Type B pancreatic cell (in vitro differentiated cells): ENCODE results near the gene TAF1B. TPM values are rescaled to one million over a fixed set of nuclear protein-coding genes. Genes with fewer than 3 reads are reported as not detected.

ENCODE experiments used
- DNase-seq: peaks from one replicate; pipeline ENCODE4 v3.0.0; 2021; ENCODE audit warnings: mixed read lengths; ENCODE audit not compliant: unreplicated experiment; ENCODE audit errors: extremely low spot score
- H3K27ac Mint-ChIP-seq: 2 replicates; pipeline ENCODE4 v1.8.0; 2021; ENCODE audit warnings: mild to moderate bottlenecking, mixed read lengths
- H3K27me3 Mint-ChIP-seq: 2 replicates; pipeline ENCODE4 v1.8.0; 2021; ENCODE audit warnings: mixed read lengths
- H3K36me3 Mint-ChIP-seq: 2 replicates; pipeline ENCODE4 v1.8.0; 2021; ENCODE audit warnings: mixed read lengths
- H3K4me1 Mint-ChIP-seq: one replicate; pipeline ENCODE4 v1.8.0; 2021; ENCODE audit warnings: mixed read lengths; ENCODE audit not compliant: unreplicated experiment
- H3K4me3 Mint-ChIP-seq: 2 replicates; pipeline ENCODE4 v1.8.0; 2021; ENCODE audit warnings: mild to moderate bottlenecking, mixed read lengths
- H3K9me3 Mint-ChIP-seq: 2 replicates; pipeline ENCODE4 v1.8.0; 2021; ENCODE audit warnings: mixed read lengths
- total RNA-seq: library from RNA; stranded (reverse); gene quantifications from 2 replicates; pipeline ENCODE4 v1.2.1, GENCODE V29; 2021; ENCODE audit warnings: low replicate concordance
- TF ChIP-seq, protein P1 (sequence below): fragments of 200-600 bp; sonication (generic); conservative IDR thresholded peaks from 2 replicates; pipeline ENCODE4 v1.5.0; 2021; ENCODE audit warnings: antibody characterized with exemption, mild to moderate bottlenecking

The TAF1B gene
- total RNA-seq, 1 donor from 2014 or later, result 34.1 TPM

DNA sequence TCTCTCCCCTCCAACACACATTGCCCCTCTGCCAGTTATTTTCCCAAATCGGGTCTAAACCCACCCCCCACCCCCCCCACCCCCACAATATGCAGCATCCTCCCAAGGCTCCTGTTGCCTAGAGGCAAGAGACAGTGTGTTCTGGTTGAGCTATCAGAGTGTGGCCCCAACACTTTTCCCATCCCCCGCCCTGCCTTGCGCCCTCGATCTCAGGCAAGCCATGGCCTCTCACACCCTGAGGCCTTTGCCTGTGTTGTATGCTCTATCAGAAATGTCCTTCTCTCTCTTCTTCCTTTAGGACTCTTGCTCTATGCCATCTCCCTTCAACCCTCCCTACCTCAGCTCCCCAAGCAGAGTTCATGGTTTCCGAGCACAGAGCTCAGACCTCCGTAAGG, 98.7 kb downstream of the TAF1B start:
- Mint-ChIP-seq H3K36me3 (no peaks in the 10 kb centered on the region), H3K4me1 (peaks cover 36% of the 10 kb centered on the region), H3K27ac (peak overlapping the region; percentile 94), H3K4me3 (peak overlapping the region; percentile 76), H3K9me3 (no peaks in the 10 kb centered on the region), H3K27me3 (peaks cover 8% of the 10 kb centered on the region)
- DNase-seq, result no peak
- TF ChIP-seq, protein P1, sequence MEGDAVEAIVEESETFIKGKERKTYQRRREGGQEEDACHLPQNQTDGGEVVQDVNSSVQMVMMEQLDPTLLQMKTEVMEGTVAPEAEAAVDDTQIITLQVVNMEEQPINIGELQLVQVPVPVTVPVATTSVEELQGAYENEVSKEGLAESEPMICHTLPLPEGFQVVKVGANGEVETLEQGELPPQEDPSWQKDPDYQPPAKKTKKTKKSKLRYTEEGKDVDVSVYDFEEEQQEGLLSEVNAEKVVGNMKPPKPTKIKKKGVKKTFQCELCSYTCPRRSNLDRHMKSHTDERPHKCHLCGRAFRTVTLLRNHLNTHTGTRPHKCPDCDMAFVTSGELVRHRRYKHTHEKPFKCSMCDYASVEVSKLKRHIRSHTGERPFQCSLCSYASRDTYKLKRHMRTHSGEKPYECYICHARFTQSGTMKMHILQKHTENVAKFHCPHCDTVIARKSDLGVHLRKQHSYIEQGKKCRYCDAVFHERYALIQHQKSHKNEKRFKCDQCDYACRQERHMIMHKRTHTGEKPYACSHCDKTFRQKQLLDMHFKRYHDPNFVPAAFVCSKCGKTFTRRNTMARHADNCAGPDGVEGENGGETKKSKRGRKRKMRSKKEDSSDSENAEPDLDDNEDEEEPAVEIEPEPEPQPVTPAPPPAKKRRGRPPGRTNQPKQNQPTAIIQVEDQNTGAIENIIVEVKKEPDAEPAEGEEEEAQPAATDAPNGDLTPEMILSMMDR, result no peak

DNA sequence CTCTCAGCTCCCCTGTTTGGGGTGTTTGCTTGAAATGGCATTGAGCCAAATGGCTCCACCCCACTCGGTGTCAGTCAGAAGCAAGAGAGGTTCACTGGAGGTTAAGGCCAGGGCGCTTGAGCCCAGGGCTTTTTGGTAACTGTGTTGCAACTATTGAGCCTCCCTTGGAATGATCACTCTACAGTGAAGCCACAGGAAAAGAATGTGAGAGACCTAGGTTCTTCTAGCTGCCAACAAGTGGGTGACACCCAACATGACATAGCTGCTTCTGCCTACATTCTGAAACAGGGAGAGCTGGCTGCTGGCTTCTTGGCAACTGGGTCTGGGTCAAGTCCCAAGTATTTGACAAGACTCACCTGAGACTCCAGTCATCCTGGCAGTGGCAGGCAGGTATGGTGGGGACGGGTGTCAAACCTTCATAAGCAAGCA, 101.1 kb downstream of the TAF1B start:
- peaks cover 16% of the 10 kb centered on the region for H3K27me3 Mint-ChIP-seq
- H3K4me3 Mint-ChIP-seq, result peak overlapping the region; percentile 51
- peak overlapping the region; percentile 93 for H3K27ac Mint-ChIP-seq

DNA sequence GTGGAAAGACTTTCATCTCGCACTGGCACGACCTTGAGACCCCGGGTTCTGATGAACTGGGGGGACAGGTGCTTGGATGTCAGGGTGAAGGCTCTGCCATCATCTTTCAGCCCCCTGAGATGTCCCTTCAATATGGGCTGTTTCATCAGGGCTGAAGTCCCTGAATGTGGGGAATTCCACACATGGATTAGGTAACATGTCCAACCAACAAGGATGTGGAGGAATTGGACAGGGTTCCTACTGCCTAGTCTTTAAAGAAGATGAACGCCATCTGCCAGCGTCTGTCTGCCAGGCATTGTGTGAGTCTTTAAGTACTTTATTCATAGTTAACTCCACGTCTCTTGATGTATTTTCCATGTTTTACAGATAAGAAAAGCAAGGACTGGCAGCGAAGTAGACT, 102.3 kb downstream of the TAF1B start:
- Mint-ChIP-seq H3K27ac (peak overlapping the region; percentile 93), H3K4me3 (no peak overlapping the region), H3K36me3 (no peaks in the 10 kb centered on the region), H3K27me3 (peaks cover 26% of the 10 kb centered on the region), H3K9me3 (no peaks in the 10 kb centered on the region), H3K4me1 (peaks cover 32% of the 10 kb centered on the region)
- TF ChIP-seq, protein P1, result no peak
- DNase-seq, result no peak

More for the DNA sequence above, 101.1 kb downstream of the TAF1B start:
- Mint-ChIP-seq H3K9me3 (no peaks in the 10 kb centered on the region), H3K36me3 (no peaks in the 10 kb centered on the region), H3K4me1 (peaks cover 40% of the 10 kb centered on the region)
- DNase-seq, result no peak
- TF ChIP-seq, protein P1, result no peak

DNA sequence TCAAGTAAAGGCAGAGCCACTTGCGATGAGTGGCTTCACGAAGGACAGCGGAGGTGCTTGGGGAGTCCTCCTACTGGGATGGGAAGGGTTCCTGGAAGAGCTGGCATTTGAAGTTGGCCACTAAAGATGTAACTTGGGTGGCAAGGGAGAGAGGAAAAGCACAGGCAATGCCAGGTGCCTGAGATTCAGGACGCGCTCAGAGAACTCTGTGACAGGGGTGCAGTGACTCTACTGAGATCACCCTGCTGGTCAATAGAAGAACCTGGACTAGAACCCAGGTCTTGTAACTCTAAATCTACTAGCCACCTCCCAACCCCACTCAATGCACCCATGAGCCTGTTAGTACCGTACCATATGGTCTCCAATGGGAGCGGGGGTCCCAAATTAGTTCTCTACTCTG, 102.8 kb downstream of the TAF1B start:
- H3K27me3 Mint-ChIP-seq, result peaks cover 27% of the 10 kb centered on the region
- H3K9me3 Mint-ChIP-seq, result no peaks in the 10 kb centered on the region
- H3K4me3 Mint-ChIP-seq, result no peak overlapping the region
- no peak for DNase-seq
- TF ChIP-seq, protein P1, result no peak
- H3K27ac Mint-ChIP-seq, result no peak overlapping the region
- no peaks in the 10 kb centered on the region for H3K36me3 Mint-ChIP-seq
- peaks cover 27% of the 10 kb centered on the region for H3K4me1 Mint-ChIP-seq

DNA sequence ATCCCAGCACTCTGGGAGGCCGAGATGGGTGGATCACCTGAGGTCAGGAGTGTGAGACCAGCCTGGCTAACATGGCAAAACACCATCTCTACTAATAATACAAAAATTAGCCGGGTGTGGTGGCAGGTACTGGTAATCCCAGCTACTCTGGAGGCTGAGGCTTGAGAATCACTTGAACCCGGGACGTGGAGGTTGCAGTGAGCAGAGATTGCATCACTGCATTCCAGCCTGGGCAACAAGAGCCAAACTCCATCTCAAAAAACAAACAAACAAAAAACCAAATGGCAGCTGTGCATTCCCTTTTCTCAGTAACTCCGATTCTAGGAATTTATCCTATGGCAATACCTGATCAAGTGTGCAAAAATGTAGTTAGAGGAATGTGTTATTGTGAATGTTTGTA, 103.5 kb downstream of the TAF1B start:
- Mint-ChIP-seq H3K27me3 (peaks cover 27% of the 10 kb centered on the region), H3K4me3 (no peak overlapping the region), H3K4me1 (peaks cover 22% of the 10 kb centered on the region), H3K9me3 (no peaks in the 10 kb centered on the region), H3K36me3 (no peaks in the 10 kb centered on the region), H3K27ac (peak overlapping the region; percentile 53)
- TF ChIP-seq, protein P1, result no peak
- no peak for DNase-seq

DNA sequence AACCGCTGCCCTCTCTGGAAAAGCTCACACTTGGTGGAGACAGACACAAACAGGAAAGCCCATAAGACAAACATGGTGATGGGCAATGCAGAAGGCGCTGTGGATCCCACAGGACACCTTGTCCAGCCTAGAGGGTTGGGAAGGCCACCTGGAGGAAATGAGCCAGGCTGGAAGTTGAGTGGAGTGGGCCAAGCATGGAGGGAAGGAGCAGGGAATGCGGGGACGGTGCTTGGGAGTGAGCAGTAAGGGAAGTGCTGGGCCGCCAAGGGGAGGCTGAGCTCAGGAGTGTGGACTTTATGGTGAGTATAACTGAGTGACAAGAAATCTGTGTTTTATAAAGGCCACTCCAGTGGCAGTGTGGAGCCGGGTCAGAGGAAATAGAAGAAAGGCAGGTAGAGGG, 105.4 kb downstream of the TAF1B start:
- TF ChIP-seq, protein P1, result no peak
- Mint-ChIP-seq H3K4me1 (peaks cover 11% of the 10 kb centered on the region), H3K27me3 (peaks cover 44% of the 10 kb centered on the region), H3K9me3 (no peaks in the 10 kb centered on the region), H3K27ac (peak overlapping the region; percentile 50), H3K4me3 (peak overlapping the region; percentile 65), H3K36me3 (peaks cover 3% of the 10 kb centered on the region)
- DNase-seq, result no peak
